ENCODE data around the gene EFNA5. TPM values are rescaled to one million over a fixed set of nuclear protein-coding genes. Genes with fewer than 3 reads are reported as not detected.

EFNA5 gene
- total and polyA plus RNA-seq, 2 of the 13 experiments (the other 11 are each of a cell fraction or from before 2014, with no cell fraction given): not detected

DNA sequence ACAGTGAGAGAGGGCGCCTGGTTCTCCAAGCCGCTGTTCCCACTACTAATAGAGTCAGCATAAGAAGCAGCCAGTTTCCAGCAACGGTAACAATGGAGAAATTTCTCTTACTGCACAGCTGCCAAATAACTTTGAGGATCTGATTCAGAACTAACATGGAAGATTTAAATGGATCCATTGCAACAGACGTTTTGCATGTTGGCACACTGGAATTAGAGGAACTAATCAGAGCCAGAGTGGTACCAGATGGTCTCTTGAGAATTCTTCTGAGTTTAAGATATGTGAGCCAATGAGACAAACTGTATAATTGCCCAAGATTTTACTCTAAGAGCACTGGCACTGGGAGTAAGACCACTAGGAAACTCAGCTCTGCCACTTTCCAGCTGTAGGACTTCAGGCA, 186.5 kb downstream of the EFNA5 start:
- in situ Hi-C loops (cut with HindIII; ENCODE audit: extremely low pct_ligation_motif_present, low pct_unique_long_range_greater_than_20kb): no loop called here
- Histone ChIP-seq H3K36me3 (replicated peaks in 1 of 2; ENCODE audit: control insufficient read depth in 1 of 2, insufficient read depth in 2 of 2, low read length in 2 of 2) (no peaks in the 10 kb centered on the region), H3K9ac (ENCODE audit: insufficient read depth, low read depth, low read length) (no peak overlapping the region), H4K20me1 (ENCODE audit: insufficient read depth, low read length) (no peaks in the 10 kb centered on the region), H3K4me1 (ENCODE audit: insufficient read depth, low read length) (no peaks in the 10 kb centered on the region), H3K27me3 (ENCODE audit: control insufficient read depth in 1 of 2, insufficient read depth in 2 of 2, low read length in 2 of 2) (no peaks in the 10 kb centered on the region), H3K27ac (ENCODE audit: extremely low read length, insufficient read depth, low read length) (no peak overlapping the region), H3K9me3 (ENCODE audit: low read length) (no peaks in the 10 kb centered on the region), H3K79me2 (ENCODE audit: insufficient read depth, low read length) (no peaks in the 10 kb centered on the region), H3K4me2 (ENCODE audit: low read depth, low read length) (no peak overlapping the region), H3K4me3 (replicated peaks in 1 of 3; ENCODE audit: insufficient read depth in 1 of 3, low read depth in 2 of 3, low read length in 3 of 3) (no peak overlapping the region), H2AFZ (ENCODE audit: low read length) (no peak overlapping the region)
- no peak for DNase-seq (ENCODE audit: low spot score)
- WGBS (ENCODE audit: low lambda C conversion rate): 0% methylated on average over 4 of the region's 4 CpGs
- FAIRE-seq: no peak
- ChIA-PET CTCF (ENCODE audit: low intra/inter-chr PET ratio, low total read pairs) (no interaction called here), POLR2A (no interaction called here)
- intact Hi-C loops (cut with micrococcal nuclease; ENCODE audit: unreplicated experiment): no loop called here
- TF ChIP-seq U2AF1 (optimal IDR thresholded peaks at IDR 0.05; ENCODE audit: low read depth, low read length): no peak
- TF ChIP-seq SMAD3 (CRISPR knock-in tag; IDR thresholded peaks at IDR 0.05): no peak
- TF ChIP-seq SNRNP70 (IDR thresholded peaks at IDR 0.05; ENCODE audit: low read depth, low read length): no peak
- TF ChIP-seq, protein P1, sequence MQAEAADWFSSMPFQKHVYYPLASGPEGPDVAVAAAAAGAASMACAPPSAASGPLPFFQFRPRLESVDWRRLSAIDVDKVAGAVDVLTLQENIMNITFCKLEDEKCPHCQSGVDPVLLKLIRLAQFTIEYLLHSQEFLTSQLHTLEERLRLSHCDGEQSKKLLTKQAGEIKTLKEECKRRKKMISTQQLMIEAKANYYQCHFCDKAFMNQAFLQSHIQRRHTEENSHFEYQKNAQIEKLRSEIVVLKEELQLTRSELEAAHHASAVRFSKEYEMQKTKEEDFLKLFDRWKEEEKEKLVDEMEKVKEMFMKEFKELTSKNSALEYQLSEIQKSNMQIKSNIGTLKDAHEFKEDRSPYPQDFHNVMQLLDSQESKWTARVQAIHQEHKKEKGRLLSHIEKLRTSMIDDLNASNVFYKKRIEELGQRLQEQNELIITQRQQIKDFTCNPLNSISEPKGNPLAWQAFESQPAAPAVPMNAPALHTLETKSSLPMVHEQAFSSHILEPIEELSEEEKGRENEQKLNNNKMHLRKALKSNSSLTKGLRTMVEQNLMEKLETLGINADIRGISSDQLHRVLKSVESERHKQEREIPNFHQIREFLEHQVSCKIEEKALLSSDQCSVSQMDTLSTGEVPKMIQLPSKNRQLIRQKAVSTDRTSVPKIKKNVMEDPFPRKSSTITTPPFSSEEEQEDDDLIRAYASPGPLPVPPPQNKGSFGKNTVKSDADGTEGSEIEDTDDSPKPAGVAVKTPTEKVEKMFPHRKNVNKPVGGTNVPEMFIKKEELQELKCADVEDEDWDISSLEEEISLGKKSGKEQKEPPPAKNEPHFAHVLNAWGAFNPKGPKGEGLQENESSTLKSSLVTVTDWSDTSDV (CRISPR knock-in tag; IDR thresholded peaks at IDR 0.05): no peak
- TF ChIP-seq NR2F2 (IDR thresholded peaks at IDR 0.05; ENCODE audit: borderline replicate concordance, low read depth): no peak
- TF ChIP-seq, protein P2, sequence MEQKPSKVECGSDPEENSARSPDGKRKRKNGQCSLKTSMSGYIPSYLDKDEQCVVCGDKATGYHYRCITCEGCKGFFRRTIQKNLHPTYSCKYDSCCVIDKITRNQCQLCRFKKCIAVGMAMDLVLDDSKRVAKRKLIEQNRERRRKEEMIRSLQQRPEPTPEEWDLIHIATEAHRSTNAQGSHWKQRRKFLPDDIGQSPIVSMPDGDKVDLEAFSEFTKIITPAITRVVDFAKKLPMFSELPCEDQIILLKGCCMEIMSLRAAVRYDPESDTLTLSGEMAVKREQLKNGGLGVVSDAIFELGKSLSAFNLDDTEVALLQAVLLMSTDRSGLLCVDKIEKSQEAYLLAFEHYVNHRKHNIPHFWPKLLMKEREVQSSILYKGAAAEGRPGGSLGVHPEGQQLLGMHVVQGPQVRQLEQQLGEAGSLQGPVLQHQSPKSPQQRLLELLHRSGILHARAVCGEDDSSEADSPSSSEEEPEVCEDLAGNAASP (CRISPR knock-in tag; IDR thresholded peaks at IDR 0.05; ENCODE audit: borderline replicate concordance): no peak
- no peak for TF ChIP-seq AGO2 (optimal IDR thresholded peaks at IDR 0.05; ENCODE audit: low read depth, low read length)
- no peak for TF ChIP-seq SKI (IDR thresholded peaks at IDR 0.05; ENCODE audit: partially characterized antibody)
- no peak for TF ChIP-seq MTF2 (CRISPR knock-in tag; IDR thresholded peaks at IDR 0.05; ENCODE audit: borderline replicate concordance)
- no peak for TF ChIP-seq ZNF431 (CRISPR knock-in tag; IDR thresholded peaks at IDR 0.05; ENCODE audit: borderline replicate concordance, low read depth)
- no peak for TF ChIP-seq MIXL1 (CRISPR knock-in tag; IDR thresholded peaks at IDR 0.05)
- TF ChIP-seq, protein P3, sequence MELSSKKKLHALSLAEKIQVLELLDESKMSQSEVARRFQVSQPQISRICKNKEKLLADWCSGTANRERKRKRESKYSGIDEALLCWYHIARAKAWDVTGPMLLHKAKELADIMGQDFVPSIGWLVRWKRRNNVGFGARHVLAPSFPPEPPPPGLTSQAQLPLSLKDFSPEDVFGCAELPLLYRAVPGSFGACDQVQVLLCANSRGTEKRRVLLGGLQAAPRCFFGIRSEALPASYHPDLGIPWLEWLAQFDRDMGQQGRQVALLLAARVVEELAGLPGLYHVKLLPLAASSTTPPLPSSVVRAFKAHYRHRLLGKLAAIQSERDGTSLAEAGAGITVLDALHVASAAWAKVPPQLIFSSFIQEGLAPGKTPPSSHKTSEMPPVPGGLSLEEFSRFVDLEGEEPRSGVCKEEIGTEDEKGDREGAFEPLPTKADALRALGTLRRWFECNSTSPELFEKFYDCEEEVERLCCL (CRISPR knock-in tag; IDR thresholded peaks at IDR 0.05; ENCODE audit: borderline replicate concordance): no peak
- ATAC-seq: no peak
- no TSS peak for BruUV-seq (replicated peaks)

All from HepG2 (cell line).